ENCODE data around the gene PPY.

- TF ChIP-seq CTCF (IDR thresholded peaks at IDR 0.05) (no peak), EZH2 (IDR thresholded peaks at IDR 0.05; ENCODE audit: borderline replicate concordance, insufficient read depth, low read depth, low read length, poor library complexity, severe bottlenecking) (no peak)
These were observed 36.7 kb upstream of the PPY start for GRCh38 chr17:43979011-43979410.

All from B cell (primary cell).